ENCODE measurements around the gene RPS28.
A peak's percentile ranks its signal among the peaks of the same experiment; 100 is the strongest.
"Not testable (repeated sequence)": the region's sequence is repeated elsewhere in the genome, so short reads cannot be mapped to it uniquely, and the experiment has no call there.

The RPS28 gene

DNA sequence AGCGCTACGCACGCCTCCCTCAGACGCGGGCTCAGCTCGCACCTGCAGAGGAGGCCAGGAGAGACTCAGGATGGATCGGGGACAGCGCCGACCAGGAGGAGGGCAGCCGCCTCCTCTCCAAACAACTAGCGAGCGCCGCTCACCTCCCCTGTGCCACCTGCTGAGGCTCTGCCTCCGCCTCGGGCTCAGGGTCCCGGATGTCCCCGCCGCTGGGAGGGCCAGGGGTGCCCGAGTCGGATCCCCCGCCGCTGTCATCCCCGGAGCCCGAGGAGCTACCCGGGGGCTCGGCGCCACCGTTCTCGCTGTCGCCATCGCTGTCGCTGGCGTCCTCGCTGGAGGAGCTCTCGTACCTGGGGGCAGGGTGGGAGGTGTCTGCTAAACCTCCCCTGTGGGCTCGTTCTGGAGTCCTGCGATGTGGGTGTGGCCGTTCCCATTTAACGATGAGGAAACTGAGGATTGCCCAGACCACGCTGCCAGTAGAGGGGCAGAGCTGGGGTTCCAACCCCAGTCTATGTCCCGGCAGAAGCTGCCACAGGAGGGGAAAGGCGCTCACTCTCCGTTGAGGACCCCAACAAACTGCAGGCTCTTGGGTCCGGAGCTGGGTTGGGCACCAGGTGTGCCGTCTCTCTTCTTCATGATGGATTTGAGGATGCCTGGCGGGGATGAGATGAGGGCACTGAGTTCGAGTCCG lies 12.6 kb downstream of the RPS28 start:
- Histone ChIP-seq H3K36me3 (ENCODE audit: control insufficient read depth in 2 of 2, insufficient read depth in 2 of 2, low read length in 2 of 2) (no peaks in the 10 kb centered on the region), H3K9me3 (ENCODE audit: control insufficient read depth in 2 of 2, low read length in 2 of 2) (no peaks in the 10 kb centered on the region), H3K4me1 (ENCODE audit: control insufficient read depth in 2 of 2, insufficient read depth in 2 of 2, low read length in 2 of 2) (peaks cover 0 to 6% of the 10 kb centered on the region in 2 donors), H3K4me3 (ENCODE audit: low read length in 2 of 2) (no peak overlapping the region), H3K27me3 (ENCODE audit: control insufficient read depth in 2 of 2, insufficient read depth in 2 of 2, low read length in 2 of 2) (peaks cover 19 to 20% of the 10 kb centered on the region in 2 donors), H3K27ac (ENCODE audit: low read depth in 2 of 2, low read length in 2 of 2) (no peak overlapping the region), H3K9ac (ENCODE audit: low read depth in 1 of 2, low read length in 2 of 2) (no peak overlapping the region)

DNA sequence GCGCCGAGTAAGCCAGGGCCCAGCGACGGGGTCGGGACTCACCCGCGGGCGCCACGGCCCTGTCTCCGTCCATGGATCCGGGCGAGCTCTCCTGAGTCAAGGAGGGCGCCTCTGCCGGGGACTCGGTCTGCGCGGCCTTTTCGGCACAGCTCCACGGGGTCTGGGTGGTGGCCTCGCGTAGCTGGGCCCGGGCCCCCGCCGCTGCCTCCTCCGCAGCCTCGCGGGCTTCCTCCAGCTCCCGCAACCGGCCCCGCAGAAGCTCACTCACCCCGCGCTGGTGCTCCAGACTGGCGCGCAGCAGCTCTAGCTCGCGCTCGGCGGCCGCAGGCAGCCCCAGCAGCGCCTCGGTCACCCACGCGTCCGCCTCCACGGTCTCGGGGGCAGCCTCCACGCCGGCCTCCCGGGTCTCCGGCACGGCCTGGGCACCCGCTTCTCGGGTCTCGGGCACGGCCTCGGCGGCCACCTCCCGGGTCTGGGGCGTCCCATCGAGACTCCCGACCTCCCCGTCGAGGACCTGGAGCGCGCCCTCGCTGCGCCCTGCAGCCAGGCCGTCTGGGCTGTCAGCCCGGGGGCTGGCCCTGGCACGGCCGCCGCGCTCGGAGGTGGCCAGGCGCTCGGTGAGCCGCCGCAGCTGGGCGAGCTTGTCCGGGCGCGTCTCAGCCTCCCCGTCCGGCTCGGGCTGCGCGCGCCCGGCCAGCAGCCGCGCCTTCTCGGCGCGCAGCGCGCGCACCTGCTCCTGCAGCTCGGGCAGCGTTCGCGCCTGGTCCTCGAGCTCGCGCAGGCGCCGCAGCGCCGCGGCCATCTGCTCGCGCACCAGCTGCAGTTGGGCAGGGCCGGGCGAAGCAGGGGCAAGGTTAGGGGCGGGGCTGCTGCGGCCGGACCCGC lies 13.4 kb downstream of the RPS28 start:
- Histone ChIP-seq H3K36me3 (ENCODE audit: control insufficient read depth in 2 of 2, insufficient read depth in 2 of 2, low read length in 2 of 2) (no peaks in the 10 kb centered on the region), H3K27ac (ENCODE audit: low read depth in 2 of 2, low read length in 2 of 2) (no peak overlapping the region), H3K4me3 (ENCODE audit: low read length in 2 of 2) (peak overlapping the region; percentile 7 to 54), H3K9me3 (ENCODE audit: control insufficient read depth in 2 of 2, low read length in 2 of 2) (no peaks in the 10 kb centered on the region), H3K9ac (ENCODE audit: low read depth in 1 of 2, low read length in 2 of 2) (no peak overlapping the region), H3K27me3 (ENCODE audit: control insufficient read depth in 2 of 2, insufficient read depth in 2 of 2, low read length in 2 of 2) (peaks cover 19 to 20% of the 10 kb centered on the region in 2 donors), H3K4me1 (ENCODE audit: control insufficient read depth in 2 of 2, insufficient read depth in 2 of 2, low read length in 2 of 2) (peaks cover 0 to 6% of the 10 kb centered on the region in 2 donors)

- no peaks in the 10 kb centered on the region for H3K9me3 ChIP-seq (ENCODE audit: control insufficient read depth in 2 of 2, low read length in 2 of 2)
- no peak overlapping the region for H3K27ac ChIP-seq (ENCODE audit: low read depth in 2 of 2, low read length in 2 of 2)
- peaks cover 20 to 22% of the 10 kb centered on the region in 2 donors for H3K27me3 ChIP-seq (ENCODE audit: control insufficient read depth in 2 of 2, insufficient read depth in 2 of 2, low read length in 2 of 2)
- no peaks in the 10 kb centered on the region for H3K36me3 ChIP-seq (ENCODE audit: control insufficient read depth in 2 of 2, insufficient read depth in 2 of 2, low read length in 2 of 2)
- H3K9ac ChIP-seq (ENCODE audit: low read depth in 1 of 2, low read length in 2 of 2): peak overlapping the region in 1 of 2 donors; percentile 24
- H3K4me3 ChIP-seq (ENCODE audit: low read length in 2 of 2): peak overlapping the region; percentile 7 to 54
- H3K4me1 ChIP-seq (ENCODE audit: control insufficient read depth in 2 of 2, insufficient read depth in 2 of 2, low read length in 2 of 2): peaks cover 0 to 6% of the 10 kb centered on the region in 2 donors
Measured at GRCh38 chr19:8335343-8336071, 14.2 kb downstream of the RPS28 start.

DNA sequence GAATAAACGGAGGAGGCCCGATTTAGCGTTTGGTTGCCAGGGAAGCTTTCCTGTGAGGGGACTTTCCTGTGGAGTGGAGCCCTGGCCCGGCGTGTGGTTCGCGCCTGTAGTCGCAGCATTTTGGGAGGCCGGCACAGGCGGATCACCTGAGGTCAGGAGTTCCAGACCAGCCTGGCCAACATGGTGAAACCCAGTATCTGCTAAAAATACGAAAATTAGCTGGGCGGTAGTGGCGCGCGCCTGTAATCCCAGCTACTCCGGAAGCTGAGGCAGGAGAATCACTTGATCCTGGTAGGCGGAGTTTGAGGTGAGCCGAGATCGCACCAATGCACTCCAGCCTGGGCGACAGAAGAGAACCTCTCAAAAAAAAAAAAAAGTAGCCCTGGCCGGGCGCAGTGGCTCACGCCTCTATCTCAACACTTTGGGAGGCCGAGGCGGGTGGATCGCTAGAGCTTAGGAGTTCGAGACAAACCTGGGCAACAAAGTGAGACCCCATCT lies 14.8 kb downstream of the RPS28 start:
- Histone ChIP-seq H3K9me3 (ENCODE audit: control insufficient read depth in 2 of 2, low read length in 2 of 2) (no peaks in the 10 kb centered on the region), H3K27me3 (ENCODE audit: control insufficient read depth in 2 of 2, insufficient read depth in 2 of 2, low read length in 2 of 2) (peaks cover 26% of the 10 kb centered on the region in 2 donors), H3K4me3 (ENCODE audit: low read length in 2 of 2) (no peak overlapping the region), H3K4me1 (ENCODE audit: control insufficient read depth in 2 of 2, insufficient read depth in 2 of 2, low read length in 2 of 2) (peaks cover 0 to 6% of the 10 kb centered on the region in 2 donors), H3K9ac (ENCODE audit: low read depth in 1 of 2, low read length in 2 of 2) (no peak overlapping the region), H3K27ac (ENCODE audit: low read depth in 2 of 2, low read length in 2 of 2) (no peak overlapping the region), H3K36me3 (ENCODE audit: control insufficient read depth in 2 of 2, insufficient read depth in 2 of 2, low read length in 2 of 2) (no peaks in the 10 kb centered on the region)

DNA sequence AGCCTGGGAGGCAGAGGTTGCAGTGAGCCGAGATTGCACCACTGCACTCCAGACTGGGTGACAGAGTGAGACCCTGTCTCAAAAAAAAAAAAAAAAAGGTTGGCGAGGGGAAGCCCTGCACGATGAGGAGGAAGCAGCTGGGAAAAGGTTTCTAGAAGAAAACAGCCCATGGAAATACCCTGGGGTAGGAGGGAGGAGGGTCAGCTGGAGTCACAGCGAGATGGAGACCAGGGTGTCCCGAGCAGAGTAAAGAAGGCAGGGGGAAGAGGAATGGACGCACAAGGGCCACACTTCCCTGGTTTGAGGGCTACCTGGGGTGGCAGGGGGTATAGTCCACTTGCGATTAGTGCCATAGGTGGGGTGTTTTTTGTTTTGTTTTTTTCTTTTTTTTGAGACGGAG lies 15.4 kb downstream of the RPS28 start:
- Histone ChIP-seq H3K36me3 (ENCODE audit: control insufficient read depth in 2 of 2, insufficient read depth in 2 of 2, low read length in 2 of 2) (no peaks in the 10 kb centered on the region), H3K9ac (ENCODE audit: low read depth in 1 of 2, low read length in 2 of 2) (no peak overlapping the region), H3K27me3 (ENCODE audit: control insufficient read depth in 2 of 2, insufficient read depth in 2 of 2, low read length in 2 of 2) (peaks cover 26% of the 10 kb centered on the region in 2 donors), H3K4me3 (ENCODE audit: low read length in 2 of 2) (no peak overlapping the region), H3K27ac (ENCODE audit: low read depth in 2 of 2, low read length in 2 of 2) (no peak overlapping the region), H3K4me1 (ENCODE audit: control insufficient read depth in 2 of 2, insufficient read depth in 2 of 2, low read length in 2 of 2) (peaks cover 0 to 6% of the 10 kb centered on the region in 2 donors), H3K9me3 (ENCODE audit: control insufficient read depth in 2 of 2, low read length in 2 of 2) (no peaks in the 10 kb centered on the region)

- Histone ChIP-seq H3K36me3 (ENCODE audit: control insufficient read depth in 2 of 2, insufficient read depth in 2 of 2, low read length in 2 of 2) (no peaks in the 10 kb centered on the region), H3K4me3 (ENCODE audit: low read length in 2 of 2) (no peak overlapping the region), H3K9ac (ENCODE audit: low read depth in 1 of 2, low read length in 2 of 2) (no peak overlapping the region), H3K27ac (ENCODE audit: low read depth in 2 of 2, low read length in 2 of 2) (no peak overlapping the region), H3K27me3 (ENCODE audit: control insufficient read depth in 2 of 2, insufficient read depth in 2 of 2, low read length in 2 of 2) (peaks cover 32 to 34% of the 10 kb centered on the region in 2 donors), H3K4me1 (ENCODE audit: control insufficient read depth in 2 of 2, insufficient read depth in 2 of 2, low read length in 2 of 2) (peaks cover 1 to 7% of the 10 kb centered on the region in 2 donors), H3K9me3 (ENCODE audit: control insufficient read depth in 2 of 2, low read length in 2 of 2) (no peaks in the 10 kb centered on the region)
Measured at GRCh38 chr19:8337728-8338127, 16.4 kb downstream of the RPS28 start.

GRCh38 chr19:8338835-8339234 lies 17.5 kb downstream of the RPS28 start:
- H3K4me3 ChIP-seq (ENCODE audit: low read length in 2 of 2): no peak overlapping the region
- peaks cover 4 to 13% of the 10 kb centered on the region in 2 donors for H3K4me1 ChIP-seq (ENCODE audit: control insufficient read depth in 2 of 2, insufficient read depth in 2 of 2, low read length in 2 of 2)
- peaks cover 24 to 30% of the 10 kb centered on the region in 2 donors for H3K27me3 ChIP-seq (ENCODE audit: control insufficient read depth in 2 of 2, insufficient read depth in 2 of 2, low read length in 2 of 2)
- no peak overlapping the region for H3K9ac ChIP-seq (ENCODE audit: low read depth in 1 of 2, low read length in 2 of 2)
- H3K9me3 ChIP-seq (ENCODE audit: control insufficient read depth in 2 of 2, low read length in 2 of 2): no peaks in the 10 kb centered on the region
- no peaks in the 10 kb centered on the region for H3K36me3 ChIP-seq (ENCODE audit: control insufficient read depth in 2 of 2, insufficient read depth in 2 of 2, low read length in 2 of 2)
- no peak overlapping the region for H3K27ac ChIP-seq (ENCODE audit: low read depth in 2 of 2, low read length in 2 of 2)

- H3K36me3 ChIP-seq (ENCODE audit: control insufficient read depth in 2 of 2, insufficient read depth in 2 of 2, low read length in 2 of 2): no peaks in the 10 kb centered on the region
- H3K4me3 ChIP-seq (ENCODE audit: low read length in 2 of 2): no peak overlapping the region
- peaks cover 22 to 24% of the 10 kb centered on the region in 2 donors for H3K27me3 ChIP-seq (ENCODE audit: control insufficient read depth in 2 of 2, insufficient read depth in 2 of 2, low read length in 2 of 2)
- H3K27ac ChIP-seq (ENCODE audit: low read depth in 2 of 2, low read length in 2 of 2): no peak overlapping the region
- no peak overlapping the region for H3K9ac ChIP-seq (ENCODE audit: low read depth in 1 of 2, low read length in 2 of 2)
- no peaks in the 10 kb centered on the region for H3K9me3 ChIP-seq (ENCODE audit: control insufficient read depth in 2 of 2, low read length in 2 of 2)
- peaks cover 4 to 7% of the 10 kb centered on the region in 2 donors for H3K4me1 ChIP-seq (ENCODE audit: control insufficient read depth in 2 of 2, insufficient read depth in 2 of 2, low read length in 2 of 2)
Measured at GRCh38 chr19:8340341-8341096, 19.2 kb downstream of the RPS28 start.

- H3K9me3 ChIP-seq (ENCODE audit: control insufficient read depth in 2 of 2, low read length in 2 of 2); H3K9ac ChIP-seq (ENCODE audit: low read depth in 1 of 2, low read length in 2 of 2); H3K4me3 ChIP-seq (ENCODE audit: low read length in 2 of 2); H3K4me1 ChIP-seq (ENCODE audit: control insufficient read depth in 2 of 2, insufficient read depth in 2 of 2, low read length in 2 of 2); H3K36me3 ChIP-seq (ENCODE audit: control insufficient read depth in 2 of 2, insufficient read depth in 2 of 2, low read length in 2 of 2); H3K27ac ChIP-seq (ENCODE audit: low read depth in 2 of 2, low read length in 2 of 2): not testable (repeated sequence)
- peaks cover 21 to 22% of the 10 kb centered on the region in 2 donors for H3K27me3 ChIP-seq (ENCODE audit: control insufficient read depth in 2 of 2, insufficient read depth in 2 of 2, low read length in 2 of 2)
Measured at GRCh38 chr19:8341504-8341903, 20.2 kb downstream of the RPS28 start.
